GM21447 (cell line): ENCODE results near the gene LRRC47.
"Not testable (repeated sequence)": the region's sequence is repeated elsewhere in the genome, so short reads cannot be mapped to it uniquely, and the experiment has no call there.

Experiments
- ATAC-seq: cut with Tn5 transposase; IDR thresholded peaks from one replicate; pipeline ENCODE4 v1.9.1; 2021; ENCODE audit not compliant: unreplicated experiment

LRRC47 gene

DNA sequence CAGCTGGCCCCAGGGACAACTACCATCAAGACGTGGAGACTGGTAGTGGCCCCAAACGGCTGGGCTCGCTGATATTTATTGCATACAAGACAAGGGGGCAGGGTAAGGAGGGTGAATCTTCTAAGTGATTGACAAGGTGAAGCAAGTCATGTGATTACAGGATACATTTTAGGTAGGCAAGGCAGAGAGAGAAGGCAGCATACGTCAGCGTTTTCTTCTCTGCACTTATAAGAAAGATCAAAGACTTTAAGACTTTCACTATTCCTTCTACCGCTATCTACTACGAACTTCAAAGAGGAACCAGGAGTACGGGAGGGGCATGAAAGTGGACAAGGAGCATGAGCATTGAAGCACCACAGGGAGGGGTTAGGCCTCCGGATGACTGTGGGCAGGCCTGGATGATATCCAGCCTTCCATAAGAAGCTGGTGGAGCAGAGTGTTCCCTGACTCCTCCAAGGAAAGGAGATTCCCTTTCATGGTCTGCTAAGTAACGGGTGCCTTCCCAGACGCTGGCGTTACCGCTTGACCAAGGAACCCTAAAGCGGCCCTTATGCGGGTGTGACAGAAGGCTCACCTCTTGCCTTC, 47.9 kb downstream of the LRRC47 start:
- ATAC-seq = not testable (repeated sequence)

DNA sequence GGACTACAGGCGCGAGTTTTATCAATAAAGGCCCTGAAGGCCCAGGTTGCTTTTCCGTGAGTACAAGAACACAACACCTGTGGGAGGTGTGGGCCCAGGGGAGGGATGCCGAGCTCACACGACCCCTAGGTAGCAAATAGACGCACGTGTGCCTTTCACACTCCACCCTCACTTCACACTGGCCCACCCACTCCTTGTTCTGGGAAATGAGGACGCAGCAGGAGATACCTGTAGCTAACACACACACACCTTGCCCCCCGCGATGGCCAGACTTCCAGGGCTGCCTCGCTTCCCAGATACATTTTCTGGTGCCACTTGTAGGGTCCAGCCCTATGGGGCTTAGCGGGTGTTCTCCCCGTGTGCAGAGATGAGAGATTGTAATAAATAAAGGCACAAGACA, 48.4 kb downstream of the LRRC47 start:
- ATAC-seq = no peak

GRCh38 chr1:3747522-3747848, 48.8 kb downstream of the LRRC47 start:
- no peak for ATAC-seq

- peak; percentile 86 for ATAC-seq
Measured at GRCh38 chr1:3746830-3747521, 49.3 kb downstream of the LRRC47 start.

GRCh38 chr1:3746389-3746829, 49.9 kb downstream of the LRRC47 start:
- no peak for ATAC-seq

DNA sequence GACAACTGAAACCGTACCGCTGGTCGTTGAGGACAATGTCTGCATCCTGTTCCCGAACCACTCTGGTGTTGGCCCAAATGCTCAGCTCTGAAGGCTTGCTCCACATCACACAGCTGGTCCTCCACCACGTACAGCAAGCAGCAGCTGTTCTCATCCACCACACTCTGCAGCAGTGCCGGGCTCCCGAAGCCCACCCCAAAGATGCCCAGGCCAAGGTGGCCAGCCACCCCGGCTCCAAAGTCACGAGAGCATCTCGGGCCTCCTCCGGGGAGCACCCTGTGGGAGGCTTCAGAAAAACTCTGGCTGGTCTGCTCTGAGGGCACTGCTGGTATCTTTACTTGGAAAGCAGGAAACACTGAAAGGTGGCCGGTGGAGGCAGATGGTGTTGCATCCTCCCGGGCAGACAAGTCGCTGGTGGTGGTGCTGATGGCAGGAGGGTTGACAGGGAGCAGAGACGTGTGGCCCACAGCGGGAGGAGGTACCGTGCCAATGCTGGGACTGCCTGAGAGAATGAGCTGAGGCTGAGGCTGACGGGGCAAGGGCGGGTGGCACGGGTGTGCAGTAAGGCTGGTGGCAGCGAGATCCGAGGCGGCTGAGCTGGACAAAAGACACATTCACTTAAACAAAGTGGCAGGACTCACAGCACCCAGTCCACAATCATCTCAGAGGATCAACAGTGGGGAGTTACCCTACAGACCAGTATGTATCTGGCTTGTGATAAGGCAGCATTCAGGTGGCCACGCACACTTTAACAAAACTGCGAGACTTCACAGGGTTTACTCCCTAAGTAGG, 50.5 kb downstream of the LRRC47 start:
- ATAC-seq = no peak

DNA sequence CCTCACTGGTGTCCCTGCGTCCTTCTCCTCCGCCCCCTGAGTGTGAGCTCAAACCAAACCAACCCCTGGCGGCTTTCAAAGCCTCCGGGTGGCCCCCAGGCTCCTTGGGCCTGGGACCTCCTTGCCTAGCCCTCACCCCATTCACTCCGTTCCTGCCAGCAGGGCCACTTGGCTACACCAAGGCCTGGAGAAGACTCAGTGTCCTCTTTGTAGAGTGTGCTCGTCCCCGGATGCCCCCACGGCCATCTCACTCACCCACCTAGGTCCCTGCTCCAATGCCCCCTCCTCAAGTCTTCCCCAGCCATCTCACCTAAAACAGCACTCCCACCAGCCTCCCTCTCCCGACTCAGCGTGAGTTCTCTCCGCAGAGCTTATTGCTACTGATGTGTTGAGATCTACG, 51.2 kb downstream of the LRRC47 start:
- ATAC-seq = no peak

DNA sequence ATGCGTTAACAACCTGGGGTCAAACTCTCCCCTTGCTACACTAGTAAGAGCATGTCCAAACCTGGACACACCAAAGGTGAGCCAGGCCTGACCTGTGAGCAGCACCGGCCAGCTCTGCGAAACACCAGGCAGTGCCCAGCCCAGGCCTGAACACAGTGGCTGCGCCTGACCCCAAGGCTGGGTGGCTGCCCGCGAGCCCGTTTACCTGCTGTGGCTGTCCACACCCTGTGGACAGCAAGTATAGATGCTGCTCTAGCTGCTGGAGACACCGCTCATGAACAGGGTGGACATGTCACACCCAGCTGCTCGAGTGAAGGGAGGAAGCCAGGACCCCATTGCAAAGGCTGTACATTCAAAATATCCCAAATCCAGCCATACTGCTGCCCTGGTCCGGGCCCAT, 51.7 kb downstream of the LRRC47 start:
- no peak for ATAC-seq

- no peak for ATAC-seq
Measured at GRCh38 chr1:3743826-3744225, 52.5 kb downstream of the LRRC47 start.

DNA sequence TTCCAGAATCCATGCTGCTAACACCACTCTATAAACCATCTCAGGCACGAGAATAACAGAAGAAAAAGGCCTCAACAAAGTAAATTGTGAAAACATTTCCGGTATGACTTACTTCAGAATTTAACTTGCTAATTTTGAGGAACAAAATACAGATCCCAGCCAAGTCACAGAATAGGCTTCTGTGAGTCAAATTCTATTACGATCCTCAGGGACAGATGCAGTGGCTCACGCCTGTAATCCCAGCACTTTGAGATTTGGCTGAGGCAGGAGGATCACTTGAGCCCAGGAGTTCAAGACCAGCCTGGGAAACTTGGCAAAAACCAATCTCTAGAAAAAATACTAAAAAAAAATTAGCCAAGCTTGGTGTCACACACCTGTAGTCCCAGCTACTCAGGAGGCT, 52.9 kb downstream of the LRRC47 start:
- no peak for ATAC-seq

GRCh38 chr1:3742439-3743298, 53.6 kb downstream of the LRRC47 start:
- no peak for ATAC-seq

DNA sequence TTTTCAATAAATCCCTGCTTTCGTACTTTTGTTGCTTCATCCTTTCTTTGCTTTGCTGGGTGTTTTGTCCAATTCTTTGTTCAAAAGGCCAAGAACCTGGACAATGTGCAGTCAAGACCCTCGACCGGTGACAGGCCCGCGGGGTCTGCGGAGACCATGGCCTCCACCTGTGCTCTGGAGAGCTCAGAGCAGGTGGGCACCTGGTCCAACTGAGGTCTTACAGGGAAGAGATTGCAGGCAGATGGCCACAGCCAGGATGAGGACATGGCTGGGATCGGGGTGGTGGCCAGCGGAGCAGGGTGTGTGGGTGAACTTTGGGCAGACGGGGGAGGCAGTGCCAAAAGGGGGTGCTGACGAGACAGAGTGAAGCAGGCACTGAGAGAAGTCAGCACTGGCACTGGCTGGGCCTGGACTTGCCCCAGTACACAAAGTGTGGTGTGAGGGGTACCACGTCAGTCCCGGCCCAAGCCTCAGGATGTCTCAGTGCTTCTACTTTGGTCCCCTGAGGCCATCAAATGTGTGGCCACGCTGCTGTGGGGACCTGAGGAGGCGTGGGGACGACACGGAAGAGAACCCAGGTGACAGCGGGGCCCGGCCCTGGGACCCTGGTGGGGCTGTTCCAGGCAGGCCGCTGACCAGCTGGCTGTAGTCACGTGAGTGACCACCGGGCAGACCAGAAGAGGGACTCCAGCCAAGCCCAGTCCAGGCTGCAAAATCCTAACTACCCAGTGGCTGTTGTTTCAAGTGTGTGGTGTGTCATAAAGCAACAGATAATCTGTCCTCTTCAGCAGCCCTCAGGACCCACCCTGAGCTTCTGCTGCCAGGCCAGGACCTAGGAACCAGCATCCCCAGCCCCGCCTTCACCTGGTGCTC, 54.5 kb downstream of the LRRC47 start:
- ATAC-seq = no peak

DNA sequence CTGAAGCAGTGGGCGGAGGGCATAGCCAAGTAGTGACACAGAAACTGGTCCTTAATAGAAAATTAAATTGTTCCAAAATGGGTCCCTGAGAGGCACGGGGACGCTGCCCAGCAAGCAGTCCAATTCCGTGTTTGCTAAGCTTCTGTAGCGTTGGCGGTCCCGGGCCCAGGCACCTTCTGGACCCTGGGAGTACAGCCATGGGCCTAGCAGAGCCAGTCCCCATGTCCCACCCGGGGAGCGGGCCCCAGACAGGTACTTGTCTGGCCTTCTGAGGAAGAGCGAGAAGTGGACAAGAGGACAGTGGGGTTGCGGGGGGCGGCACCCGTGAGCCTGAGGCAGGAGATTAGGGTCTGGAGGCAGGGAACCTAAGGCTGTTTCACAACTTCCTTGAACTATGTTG, 55.5 kb downstream of the LRRC47 start:
- no peak for ATAC-seq

- no peak for ATAC-seq
Measured at GRCh38 chr1:3740042-3740441, 56.3 kb downstream of the LRRC47 start.

GRCh38 chr1:3738943-3739342, 57.4 kb downstream of the LRRC47 start:
- no peak for ATAC-seq

GRCh38 chr1:3736708-3737107, 59.6 kb downstream of the LRRC47 start:
- ATAC-seq = no peak

DNA sequence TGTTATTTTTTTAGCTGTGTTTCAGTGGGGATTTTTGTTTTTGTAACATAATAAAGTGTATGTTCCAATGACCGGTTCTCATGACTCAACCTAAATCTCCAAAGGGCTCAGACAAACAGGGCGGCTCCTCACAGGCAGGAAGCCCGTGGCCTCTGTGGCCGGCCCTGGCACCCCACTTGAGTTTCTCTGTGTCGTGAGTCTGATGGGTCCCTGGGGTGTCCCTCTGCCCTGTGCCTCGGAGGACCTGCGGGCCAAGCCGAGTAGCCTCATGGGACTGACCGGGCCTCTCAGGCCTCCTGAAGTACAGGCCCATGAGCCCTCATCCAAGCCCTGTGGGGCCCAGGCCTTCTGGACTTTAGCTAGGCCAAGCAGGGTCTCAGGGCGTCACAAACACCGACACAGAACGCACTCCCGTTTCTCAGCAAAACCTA, 60.2 kb downstream of the LRRC47 start:
- no peak for ATAC-seq

DNA sequence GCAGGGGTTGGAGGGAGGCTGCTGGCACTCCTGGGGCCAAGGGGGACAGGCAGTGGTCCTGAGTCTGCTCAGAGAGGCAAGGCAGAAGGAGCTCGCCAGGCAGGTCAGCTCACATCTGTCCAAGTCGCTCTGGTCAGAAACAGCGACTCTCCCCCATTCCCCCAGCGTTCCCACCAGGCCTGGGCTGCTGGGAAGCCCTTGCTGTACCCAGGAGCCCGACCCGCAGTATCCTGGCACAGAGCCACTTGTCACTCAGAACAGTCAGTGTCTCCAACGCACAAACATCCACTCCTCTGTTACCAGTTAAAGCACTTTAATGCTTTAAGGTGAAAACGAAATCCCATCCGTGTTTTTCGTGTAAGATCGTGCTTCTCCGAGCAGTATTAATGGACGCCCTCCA, 60.6 kb downstream of the LRRC47 start:
- ATAC-seq = no peak

- no peak for ATAC-seq
Measured at GRCh38 chr1:3735027-3735681, 61.1 kb downstream of the LRRC47 start.

- ATAC-seq = no peak
Measured at GRCh38 chr1:3734602-3735001, 61.7 kb downstream of the LRRC47 start.
